Measurements from ENCODE around the gene TACC2.
A peak's percentile ranks its signal among the peaks of the same experiment; 100 is the strongest.

DNA sequence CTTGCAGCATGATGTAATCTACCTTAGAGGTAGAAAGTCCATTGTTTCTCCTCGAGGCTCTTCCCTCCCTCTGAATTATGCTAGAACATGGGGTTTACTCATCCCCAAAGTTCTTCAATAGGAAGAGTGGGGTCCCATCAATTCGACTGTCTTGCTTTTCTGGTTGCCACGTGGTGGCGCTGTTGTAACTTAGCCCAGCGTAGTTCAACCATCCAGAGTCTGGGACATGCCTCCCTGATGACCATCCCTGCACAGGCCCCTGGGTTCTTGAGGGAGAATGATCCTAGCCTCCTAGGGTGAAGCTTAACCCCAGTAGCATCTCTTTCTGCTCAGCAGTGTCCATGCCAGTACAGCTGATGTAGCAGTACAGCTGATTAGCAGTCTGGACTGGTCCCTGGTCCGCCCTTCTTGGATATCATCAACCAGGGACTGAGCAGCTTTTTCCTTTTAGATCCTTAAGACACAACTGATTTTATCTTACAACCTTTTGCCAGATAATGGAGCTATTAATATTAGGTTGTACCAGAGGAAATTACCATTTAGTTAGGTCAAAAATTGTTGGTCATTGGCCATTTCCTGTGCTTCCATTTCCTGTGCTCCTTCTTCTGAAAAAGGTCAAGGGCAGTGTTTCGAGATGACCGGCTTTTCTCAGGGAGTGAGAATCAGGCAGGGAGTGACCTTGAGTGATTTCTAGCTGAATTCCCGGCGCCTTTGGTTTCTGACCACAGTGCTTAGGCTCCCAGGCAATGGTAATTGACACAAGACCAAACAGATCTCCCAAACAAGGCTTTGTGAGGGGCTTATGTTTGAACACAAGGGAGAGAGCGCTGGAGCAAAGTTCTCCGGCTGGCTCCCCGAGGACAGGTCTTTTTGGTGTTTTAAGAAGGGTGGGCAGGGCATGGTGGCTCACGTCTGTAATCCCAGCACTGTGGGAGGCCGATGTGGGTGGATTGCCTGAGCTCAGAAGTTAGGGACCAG is 65.4 kb downstream of the TACC2 start:
- TF ChIP-seq, protein P1, sequence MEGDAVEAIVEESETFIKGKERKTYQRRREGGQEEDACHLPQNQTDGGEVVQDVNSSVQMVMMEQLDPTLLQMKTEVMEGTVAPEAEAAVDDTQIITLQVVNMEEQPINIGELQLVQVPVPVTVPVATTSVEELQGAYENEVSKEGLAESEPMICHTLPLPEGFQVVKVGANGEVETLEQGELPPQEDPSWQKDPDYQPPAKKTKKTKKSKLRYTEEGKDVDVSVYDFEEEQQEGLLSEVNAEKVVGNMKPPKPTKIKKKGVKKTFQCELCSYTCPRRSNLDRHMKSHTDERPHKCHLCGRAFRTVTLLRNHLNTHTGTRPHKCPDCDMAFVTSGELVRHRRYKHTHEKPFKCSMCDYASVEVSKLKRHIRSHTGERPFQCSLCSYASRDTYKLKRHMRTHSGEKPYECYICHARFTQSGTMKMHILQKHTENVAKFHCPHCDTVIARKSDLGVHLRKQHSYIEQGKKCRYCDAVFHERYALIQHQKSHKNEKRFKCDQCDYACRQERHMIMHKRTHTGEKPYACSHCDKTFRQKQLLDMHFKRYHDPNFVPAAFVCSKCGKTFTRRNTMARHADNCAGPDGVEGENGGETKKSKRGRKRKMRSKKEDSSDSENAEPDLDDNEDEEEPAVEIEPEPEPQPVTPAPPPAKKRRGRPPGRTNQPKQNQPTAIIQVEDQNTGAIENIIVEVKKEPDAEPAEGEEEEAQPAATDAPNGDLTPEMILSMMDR (IDR thresholded peaks at IDR 0.05): peak; percentile 45
- TF ChIP-seq POLR2A (IDR thresholded peaks at IDR 0.05): no peak
- TF ChIP-seq EP300 (IDR thresholded peaks at IDR 0.05): no peak
- TF ChIP-seq POLR2AphosphoS5 (IDR thresholded peaks at IDR 0.05): no peak

All from suprapubic skin (tissue), 4 donors.